AG08396 (cell line): ENCODE data around the gene MCMBP.

Source experiments
- DNase-seq: peaks from one replicate; pipeline ENCODE4 v3.0.0; 2012; ENCODE audit warnings: low spot score, mixed read lengths

Gene MCMBP

GRCh38 chr10:119782981-119783664 is 89.5 kb downstream of the MCMBP start:
- no peak for DNase-seq

GRCh38 chr10:119781498-119781897 is 91.1 kb downstream of the MCMBP start:
- no peak for DNase-seq

- no peak for DNase-seq
Observed at GRCh38 chr10:119780879-119781480, 91.7 kb downstream of the MCMBP start.
